ENCODE data around the gene MST1R. TPM values are rescaled to one million over a fixed set of nuclear protein-coding genes. Genes with fewer than 3 reads are reported as not detected.

MST1R gene
- total RNA-seq, 1 experiment from 2014 or later, result 1.4 TPM

GRCh38 chr3:49840388-49840787, 63.3 kb downstream of the MST1R start:
- no peak for DNase-seq (ENCODE audit: low read depth)

GRCh38 chr3:49839193-49839809, 64.4 kb downstream of the MST1R start:
- DNase-seq (ENCODE audit: low read depth), result peak; percentile 64

Other genes with a start within 250 kb of the MST1R start
- 60.4 and 88.6 TPM in 2 replicates for gene APEH, start 229.5 kb downstream of the MST1R start, total RNA-seq (2014; rRNA removed; shearing (Covaris generic))
- gene MST1, start 214.4 kb downstream of the MST1R start, total RNA-seq (2014; rRNA removed; shearing (Covaris generic)), result 0.59 TPM in 1 of 2 replicates, not detected in the other
- gene RNF123, start 214.3 kb downstream of the MST1R start, total RNA-seq (2014; rRNA removed; shearing (Covaris generic)), result 6.9 and 13.7 TPM in 2 replicates
- gene AMIGO3, start 184.2 kb downstream of the MST1R start, total RNA-seq (2014; rRNA removed; shearing (Covaris generic)), result 5.5 TPM in 1 of 2 replicates, not detected in the other
- gene GMPPB, start 179.9 kb downstream of the MST1R start, total RNA-seq (2014; rRNA removed; shearing (Covaris generic)), result 20.4 and 39.4 TPM in 2 replicates
- 21.4 and 33.7 TPM in 2 replicates for gene IP6K1, start 117.3 kb downstream of the MST1R start, total RNA-seq (2014; rRNA removed; shearing (Covaris generic))
- gene CDHR4, start 104.0 kb downstream of the MST1R start, total RNA-seq (2014; rRNA removed; shearing (Covaris generic)), result not detected in 2 replicates
- 0.89 and 1.6 TPM in 2 replicates for gene INKA1, start 100.6 kb downstream of the MST1R start, total RNA-seq (2014; rRNA removed; shearing (Covaris generic))
- 21.8 and 46.1 TPM in 2 replicates for gene UBA7, start 89.9 kb downstream of the MST1R start, total RNA-seq (2014; rRNA removed; shearing (Covaris generic))
- 6.5 and 9.9 TPM in 2 replicates for gene TRAIP, start 47.3 kb downstream of the MST1R start, total RNA-seq (2014; rRNA removed; shearing (Covaris generic))
- 0.12 and 0.27 TPM in 2 replicates for gene CAMKV, start 34.0 kb downstream of the MST1R start, total RNA-seq (2014; rRNA removed; shearing (Covaris generic))
- gene MON1A, start 25.9 kb upstream of the MST1R start, total RNA-seq (2014; rRNA removed; shearing (Covaris generic)), result 2.8 and 5.1 TPM in 2 replicates
- gene RBM6, start 36.3 kb upstream of the MST1R start, total RNA-seq (2014; rRNA removed; shearing (Covaris generic)), result 13.4 and 21.7 TPM in 2 replicates
- gene RBM5, start 185.0 kb upstream of the MST1R start, total RNA-seq (2014; rRNA removed; shearing (Covaris generic)), result 18.0 and 37.1 TPM in 2 replicates